GM10847 (cell line): ENCODE data around the gene STAMBPL1.

Experiments
- POLR2A ChIP-seq: IDR thresholded peaks from 2 replicates; pipeline ENCODE4 v1.6.1; 2011; ENCODE audit not compliant: insufficient read length; ENCODE audit errors: extremely low read depth

Gene STAMBPL1

GRCh38 chr10:88964869-88965415 lies 84.9 kb downstream of the STAMBPL1 start:
- TF ChIP-seq POLR2A, result no peak

GRCh38 chr10:88966797-88967196 lies 86.8 kb downstream of the STAMBPL1 start:
- TF ChIP-seq POLR2A, result no peak

GRCh38 chr10:88968391-88968790 lies 88.3 kb downstream of the STAMBPL1 start:
- no peak for TF ChIP-seq POLR2A

- TF ChIP-seq POLR2A, result no peak
Observed at GRCh38 chr10:88971221-88972061, 91.4 kb downstream of the STAMBPL1 start.
